GM12875 (cell line): ENCODE data around the gene PCBP3.

ENCODE experiments used
- H3K4me3 ChIP-seq: one replicate; pipeline ENCODE4 v1.5.1; 2011; ENCODE audit warnings: low read depth, low read length, control low read depth
- TF ChIP-seq, protein P1 (sequence below): IDR thresholded peaks from 2 replicates; pipeline ENCODE4 v1.5.1; 2011; ENCODE audit warnings: low read depth, mild to moderate bottlenecking, control low read depth, inconsistent platforms, low read length, moderate library complexity, borderline replicate concordance; ENCODE audit not compliant: insufficient read depth

The PCBP3 gene

GRCh38 chr21:45761704-45762103 is 118.2 kb downstream of the PCBP3 start:
- TF ChIP-seq, protein P1, sequence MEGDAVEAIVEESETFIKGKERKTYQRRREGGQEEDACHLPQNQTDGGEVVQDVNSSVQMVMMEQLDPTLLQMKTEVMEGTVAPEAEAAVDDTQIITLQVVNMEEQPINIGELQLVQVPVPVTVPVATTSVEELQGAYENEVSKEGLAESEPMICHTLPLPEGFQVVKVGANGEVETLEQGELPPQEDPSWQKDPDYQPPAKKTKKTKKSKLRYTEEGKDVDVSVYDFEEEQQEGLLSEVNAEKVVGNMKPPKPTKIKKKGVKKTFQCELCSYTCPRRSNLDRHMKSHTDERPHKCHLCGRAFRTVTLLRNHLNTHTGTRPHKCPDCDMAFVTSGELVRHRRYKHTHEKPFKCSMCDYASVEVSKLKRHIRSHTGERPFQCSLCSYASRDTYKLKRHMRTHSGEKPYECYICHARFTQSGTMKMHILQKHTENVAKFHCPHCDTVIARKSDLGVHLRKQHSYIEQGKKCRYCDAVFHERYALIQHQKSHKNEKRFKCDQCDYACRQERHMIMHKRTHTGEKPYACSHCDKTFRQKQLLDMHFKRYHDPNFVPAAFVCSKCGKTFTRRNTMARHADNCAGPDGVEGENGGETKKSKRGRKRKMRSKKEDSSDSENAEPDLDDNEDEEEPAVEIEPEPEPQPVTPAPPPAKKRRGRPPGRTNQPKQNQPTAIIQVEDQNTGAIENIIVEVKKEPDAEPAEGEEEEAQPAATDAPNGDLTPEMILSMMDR, result no peak
- H3K4me3 ChIP-seq, result no peak overlapping the region

DNA sequence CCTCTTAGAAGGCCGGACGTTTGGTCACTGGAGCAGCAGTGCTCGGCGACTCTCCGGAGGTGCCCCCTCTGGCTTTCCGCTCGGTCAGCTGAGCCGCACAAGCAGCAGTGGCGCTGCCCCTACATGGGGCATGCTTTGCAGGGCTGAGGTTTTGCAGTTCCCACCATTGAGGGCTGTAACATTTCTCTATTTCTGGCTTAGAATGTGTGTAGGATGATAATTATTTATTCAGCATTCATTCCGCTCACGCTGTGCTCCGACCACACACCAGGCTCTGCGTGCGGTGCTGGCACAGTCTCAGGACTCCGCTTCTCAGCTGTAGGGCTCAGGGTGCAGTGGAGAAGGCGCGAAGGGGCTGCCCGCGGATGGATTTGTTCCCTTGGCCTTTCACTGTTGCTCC is 119.5 kb downstream of the PCBP3 start:
- H3K4me3 ChIP-seq, result no peak overlapping the region
- TF ChIP-seq, protein P1, result no peak

GRCh38 chr21:45763506-45763905 is 120.0 kb downstream of the PCBP3 start:
- TF ChIP-seq, protein P1, result no peak
- no peak overlapping the region for H3K4me3 ChIP-seq

GRCh38 chr21:45764792-45765191 is 121.3 kb downstream of the PCBP3 start:
- TF ChIP-seq, protein P1, result no peak
- H3K4me3 ChIP-seq, result no peak overlapping the region

GRCh38 chr21:45765375-45765774 is 121.8 kb downstream of the PCBP3 start:
- no peak overlapping the region for H3K4me3 ChIP-seq
- TF ChIP-seq, protein P1, result no peak

DNA sequence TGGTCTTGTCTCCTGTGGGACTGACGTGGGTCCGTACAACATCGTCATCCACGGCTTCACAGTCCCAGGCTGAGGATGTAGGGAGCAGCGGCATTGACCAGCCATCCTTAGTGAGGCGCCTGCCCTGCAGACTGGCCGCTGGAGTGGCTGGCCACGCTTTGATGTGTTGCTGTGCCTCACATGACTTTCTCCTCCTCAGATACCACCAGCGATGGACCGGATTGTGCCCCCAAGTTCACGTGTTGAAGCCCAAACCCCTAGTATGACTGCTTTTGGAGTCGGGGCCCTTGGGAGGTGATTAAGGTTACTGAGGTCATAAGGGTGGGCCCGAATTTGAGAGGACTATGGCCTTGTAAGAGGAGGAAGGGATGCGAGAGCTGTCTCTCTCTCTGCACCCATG is 122.5 kb downstream of the PCBP3 start:
- H3K4me3 ChIP-seq, result no peak overlapping the region
- TF ChIP-seq, protein P1, result no peak

DNA sequence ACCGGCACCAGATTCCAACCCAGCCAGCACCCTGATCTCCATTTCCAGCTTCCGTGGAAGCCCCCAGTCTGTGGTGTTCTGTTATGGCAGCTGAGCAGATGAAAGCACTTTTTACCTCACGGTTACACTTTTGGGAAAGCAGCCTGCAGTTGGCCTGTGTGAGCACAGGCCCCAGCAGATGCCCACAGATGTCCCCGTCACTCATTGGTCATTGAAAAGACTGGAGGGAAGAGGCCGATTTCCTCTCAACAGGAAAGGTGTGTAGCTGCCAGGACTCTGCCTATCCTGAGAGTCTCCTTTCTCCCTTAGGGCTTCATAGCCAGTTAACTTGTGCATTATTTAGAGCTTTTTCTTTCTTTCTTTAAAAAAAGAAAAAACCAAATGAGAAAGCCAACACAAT is 123.0 kb downstream of the PCBP3 start:
- no peak overlapping the region for H3K4me3 ChIP-seq
- TF ChIP-seq, protein P1, result no peak
